ENCODE results near the gene NMNAT1. TPM values are rescaled to one million over a fixed set of nuclear protein-coding genes. Genes with fewer than 3 reads are reported as not detected.
"Not testable (repeated sequence)": the region's sequence is repeated elsewhere in the genome, so short reads cannot be mapped to it uniquely, and the experiment has no call there.

NMNAT1 gene
- total RNA-seq, 1 experiment from 2014 or later, result 8.6 TPM

DNA sequence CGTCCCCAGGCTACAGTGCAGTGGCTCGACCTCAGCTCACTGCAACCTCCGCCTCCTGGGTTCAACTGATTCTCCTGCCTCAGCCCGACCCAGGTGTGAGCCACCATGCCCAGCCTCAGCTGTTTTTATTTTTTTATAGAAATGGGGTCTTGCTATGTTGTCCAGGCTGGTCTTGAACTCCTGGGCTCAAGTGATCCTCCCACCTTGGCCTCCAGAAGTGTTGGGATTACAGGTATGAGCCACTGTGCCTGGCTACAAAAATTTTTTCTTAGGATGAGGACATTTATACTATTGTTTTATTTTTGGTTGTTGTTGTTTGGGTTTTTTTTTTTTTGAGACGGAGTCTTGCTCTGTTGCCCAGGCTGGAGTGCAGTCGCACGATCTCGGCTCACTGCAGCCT is 62.0 kb downstream of the NMNAT1 start:
- DNase-seq (ENCODE audit: low read depth, low spot score); H3K27me3 ChIP-seq (ENCODE audit: insufficient read depth, low read length); H2AFZ ChIP-seq (ENCODE audit: low read depth, low read length, poor library complexity, severe bottlenecking); RAD21 ChIA-PET (ENCODE audit: low non-redundant PET in 1 of 2, low total read pairs in 2 of 2, uncharacterized antibody in 2 of 2, unreplicated experiment in 2 of 2); intact Hi-C loops (cut with micrococcal nuclease); H3K9me3 ChIP-seq (ENCODE audit: control insufficient read depth in 1 of 2, insufficient read depth in 1 of 2, low read depth in 1 of 2, low read length in 2 of 2); H3K36me3 ChIP-seq (ENCODE audit: control insufficient read depth in 1 of 2, insufficient read depth in 2 of 2, low read length in 2 of 2); H4K20me1 ChIP-seq (ENCODE audit: insufficient read depth); H3K79me2 ChIP-seq (ENCODE audit: insufficient read depth, low read length); H3K4me1 ChIP-seq (ENCODE audit: control insufficient read depth in 1 of 2, insufficient read depth in 2 of 2, low read length in 2 of 2); H3K27ac ChIP-seq (ENCODE audit: low read depth, low read length); ATAC-seq; H3K4me2 ChIP-seq (ENCODE audit: low read length); H3K9me2 ChIP-seq (ENCODE audit: insufficient read depth); POLR2A ChIA-PET; CTCF ChIA-PET; H3K4me3 ChIP-seq (replicated peaks in 1 of 2; ENCODE audit: low read depth in 1 of 2, low read length in 2 of 2); H3K9ac ChIP-seq (ENCODE audit: low read length); BruUV-seq (replicated peaks): not testable (repeated sequence)

DNA sequence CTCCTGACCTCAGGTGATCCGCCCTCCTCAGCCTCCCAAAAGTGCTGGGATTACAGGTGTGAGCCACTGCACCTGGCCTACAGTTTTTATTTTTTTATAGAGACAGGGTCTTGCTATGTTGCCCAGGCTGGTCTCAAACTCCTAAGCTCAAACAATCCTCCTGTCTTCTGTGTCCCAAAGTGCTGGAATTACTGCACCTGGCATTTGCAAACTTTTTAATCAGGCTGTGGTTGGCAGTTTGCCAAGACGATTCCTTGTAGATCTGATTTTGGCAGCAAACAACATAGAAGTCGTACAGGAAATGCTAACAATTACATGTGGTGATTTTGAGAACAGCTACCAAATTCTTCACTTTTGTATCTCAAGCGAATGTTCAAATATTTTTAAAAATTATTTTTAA is 63.9 kb downstream of the NMNAT1 start:
- ChIA-PET RAD21 (ENCODE audit: low non-redundant PET in 1 of 2, low total read pairs in 2 of 2, uncharacterized antibody in 2 of 2, unreplicated experiment in 2 of 2) (no interaction called here), CTCF (no interaction called here), POLR2A (no interaction called here)
- intact Hi-C loops (cut with micrococcal nuclease), result no loop called here
- no peaks in the 10 kb centered on the region for H3K36me3 ChIP-seq (ENCODE audit: control insufficient read depth in 1 of 2, insufficient read depth in 2 of 2, low read length in 2 of 2)
- H3K9me2 ChIP-seq (ENCODE audit: insufficient read depth), result no peaks in the 10 kb centered on the region
- no peak for TF ChIP-seq CBX3 (IDR thresholded peaks at IDR 0.05; ENCODE audit: low read depth)
- no peak for TF ChIP-seq EZH2 (IDR thresholded peaks at IDR 0.05)
- TF ChIP-seq, protein P1, sequence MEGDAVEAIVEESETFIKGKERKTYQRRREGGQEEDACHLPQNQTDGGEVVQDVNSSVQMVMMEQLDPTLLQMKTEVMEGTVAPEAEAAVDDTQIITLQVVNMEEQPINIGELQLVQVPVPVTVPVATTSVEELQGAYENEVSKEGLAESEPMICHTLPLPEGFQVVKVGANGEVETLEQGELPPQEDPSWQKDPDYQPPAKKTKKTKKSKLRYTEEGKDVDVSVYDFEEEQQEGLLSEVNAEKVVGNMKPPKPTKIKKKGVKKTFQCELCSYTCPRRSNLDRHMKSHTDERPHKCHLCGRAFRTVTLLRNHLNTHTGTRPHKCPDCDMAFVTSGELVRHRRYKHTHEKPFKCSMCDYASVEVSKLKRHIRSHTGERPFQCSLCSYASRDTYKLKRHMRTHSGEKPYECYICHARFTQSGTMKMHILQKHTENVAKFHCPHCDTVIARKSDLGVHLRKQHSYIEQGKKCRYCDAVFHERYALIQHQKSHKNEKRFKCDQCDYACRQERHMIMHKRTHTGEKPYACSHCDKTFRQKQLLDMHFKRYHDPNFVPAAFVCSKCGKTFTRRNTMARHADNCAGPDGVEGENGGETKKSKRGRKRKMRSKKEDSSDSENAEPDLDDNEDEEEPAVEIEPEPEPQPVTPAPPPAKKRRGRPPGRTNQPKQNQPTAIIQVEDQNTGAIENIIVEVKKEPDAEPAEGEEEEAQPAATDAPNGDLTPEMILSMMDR (IDR thresholded peaks at IDR 0.05 in 2 of 3, conservative IDR thresholded peaks at IDR 0.05 in 1 of 3; ENCODE audit: borderline replicate concordance in 1 of 3, insufficient read depth in 1 of 3, low read depth in 2 of 3, low read length in 2 of 3), result no peak
- TF ChIP-seq FOSL1 (IDR thresholded peaks at IDR 0.05; ENCODE audit: low read depth), result no peak
- no peak for TF ChIP-seq ELF1 (IDR thresholded peaks at IDR 0.05; ENCODE audit: borderline replicate concordance, low read depth)
- TF ChIP-seq, protein P2, sequence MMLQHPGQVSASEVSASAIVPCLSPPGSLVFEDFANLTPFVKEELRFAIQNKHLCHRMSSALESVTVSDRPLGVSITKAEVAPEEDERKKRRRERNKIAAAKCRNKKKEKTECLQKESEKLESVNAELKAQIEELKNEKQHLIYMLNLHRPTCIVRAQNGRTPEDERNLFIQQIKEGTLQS (IDR thresholded peaks at IDR 0.05), result no peak
- no peak for TF ChIP-seq ZFX (IDR thresholded peaks at IDR 0.05)
- no peak for TF ChIP-seq EZH2phosphoT487 (IDR thresholded peaks at IDR 0.05; ENCODE audit: borderline replicate concordance)
- TF ChIP-seq TCF7L2 (IDR thresholded peaks at IDR 0.05; ENCODE audit: borderline replicate concordance, extremely low read depth, insufficient read depth, insufficient read length), result no peak
- TF ChIP-seq, protein P3, sequence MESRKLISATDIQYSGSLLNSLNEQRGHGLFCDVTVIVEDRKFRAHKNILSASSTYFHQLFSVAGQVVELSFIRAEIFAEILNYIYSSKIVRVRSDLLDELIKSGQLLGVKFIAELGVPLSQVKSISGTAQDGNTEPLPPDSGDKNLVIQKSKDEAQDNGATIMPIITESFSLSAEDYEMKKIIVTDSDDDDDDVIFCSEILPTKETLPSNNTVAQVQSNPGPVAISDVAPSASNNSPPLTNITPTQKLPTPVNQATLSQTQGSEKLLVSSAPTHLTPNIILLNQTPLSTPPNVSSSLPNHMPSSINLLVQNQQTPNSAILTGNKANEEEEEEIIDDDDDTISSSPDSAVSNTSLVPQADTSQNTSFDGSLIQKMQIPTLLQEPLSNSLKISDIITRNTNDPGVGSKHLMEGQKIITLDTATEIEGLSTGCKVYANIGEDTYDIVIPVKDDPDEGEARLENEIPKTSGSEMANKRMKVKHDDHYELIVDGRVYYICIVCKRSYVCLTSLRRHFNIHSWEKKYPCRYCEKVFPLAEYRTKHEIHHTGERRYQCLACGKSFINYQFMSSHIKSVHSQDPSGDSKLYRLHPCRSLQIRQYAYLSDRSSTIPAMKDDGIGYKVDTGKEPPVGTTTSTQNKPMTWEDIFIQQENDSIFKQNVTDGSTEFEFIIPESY (IDR thresholded peaks at IDR 0.05; ENCODE audit: extremely low read depth, insufficient replicate concordance, low read length), result no peak
- no peak for TF ChIP-seq POLR2AphosphoS5 (IDR thresholded peaks at IDR 0.05; ENCODE audit: low read depth, low read length)
- DNase-seq (ENCODE audit: low read depth, low spot score) (no peak), ATAC-seq (no peak)
- no peak overlapping the region for H3K4me2 ChIP-seq (ENCODE audit: low read length)
- no peak overlapping the region for H3K4me3 ChIP-seq (replicated peaks in 1 of 2; ENCODE audit: low read depth in 1 of 2, low read length in 2 of 2)
- no peaks in the 10 kb centered on the region for H3K27me3 ChIP-seq (ENCODE audit: insufficient read depth, low read length)
- no peak overlapping the region for H2AFZ ChIP-seq (ENCODE audit: low read depth, low read length, poor library complexity, severe bottlenecking)
- BruUV-seq (replicated peaks), result no TSS peak
- H4K20me1 ChIP-seq (ENCODE audit: insufficient read depth), result no peaks in the 10 kb centered on the region
- no peaks in the 10 kb centered on the region for H3K79me2 ChIP-seq (ENCODE audit: insufficient read depth, low read length)
- H3K9ac ChIP-seq (ENCODE audit: low read length), result no peak overlapping the region
- no peak overlapping the region for H3K27ac ChIP-seq (ENCODE audit: low read depth, low read length)
- no peaks in the 10 kb centered on the region for H3K9me3 ChIP-seq (ENCODE audit: control insufficient read depth in 1 of 2, insufficient read depth in 1 of 2, low read depth in 1 of 2, low read length in 2 of 2)
- H3K4me1 ChIP-seq (ENCODE audit: control insufficient read depth in 1 of 2, insufficient read depth in 2 of 2, low read length in 2 of 2), result no peaks in the 10 kb centered on the region

All from HCT116 (cell line).